B cell (primary cell): Measurements from ENCODE around the gene GRID1. TPM values are rescaled to one million over a fixed set of nuclear protein-coding genes. Genes with fewer than 3 reads are reported as not detected.

Experiments
- ATAC-seq: fragments of 200-7000 bp; cut with Tn5 transposase; one replicate; pipeline ENCODE4 v1.10.0; 2021; ENCODE audit warnings: low read depth, mild to moderate bottlenecking, moderate number of reproducible peaks, moderate library complexity
- CTCF ChIA-PET: fragments of 350-600 bp; sonication (Branson Sonifier 250); formaldehyde crosslinking; loops from one replicate; lab custom pipeline; 2021; ENCODE audit warnings: antibody characterized with exemption, inconsistent platforms; lab: Charles Lee
- POLR2A ChIA-PET: fragments of 350-600 bp; sonication (Branson Sonifier 250); formaldehyde crosslinking; loops from one replicate; lab custom pipeline; 2021; ENCODE audit warnings: antibody characterized with exemption; lab: Charles Lee
- DNase-seq: peaks from one replicate; pipeline ENCODE4 v3.0.0; 2013
- H2AFZ ChIP-seq: 2 replicates; pipeline ENCODE4 v1.6.1; 2012; ENCODE audit warnings: mild to moderate bottlenecking, low read depth, low read length; ENCODE audit not compliant: insufficient read depth, poor library complexity, severe bottlenecking
- H3K27ac ChIP-seq, 2 donors: 1 replicate in 1 of 2; 2 replicates in 1 of 2; pipeline ENCODE4 v1.5.1; 2012 to 2013; ENCODE audit warnings: low read length in 2 of 2, mild to moderate bottlenecking in 2 of 2, moderate library complexity in 1 of 2
- H3K27me3 ChIP-seq, 4 experiments: fragments of 200-600 bp in 1 of 4; sonication (generic) in 1 of 4; replicated peaks in 1 of 4; 1 replicate in 2 of 4; 2 replicates in 2 of 4; pipeline versions ENCODE4 v1.6.1 to v1.7.0; 2013 to 2016; ENCODE audit warnings: low read length in 3 of 4, mild to moderate bottlenecking in 2 of 4, mixed read lengths in 1 of 4, moderate library complexity in 1 of 4; ENCODE audit not compliant: insufficient read depth in 4 of 4, control insufficient read depth in 3 of 4; ENCODE audit errors: control extremely low read depth in 1 of 4
- H3K36me3 ChIP-seq, 2 experiments: replicated peaks in 1 of 2; 1 replicate in 1 of 2; 2 replicates in 1 of 2; pipeline versions ENCODE4 v1.6.1 to v1.7.1; 2013; ENCODE audit warnings: low read length in 1 of 2; ENCODE audit not compliant: insufficient read depth in 2 of 2, control insufficient read depth in 1 of 2; ENCODE audit errors: control extremely low read depth in 1 of 2, extremely low read depth in 1 of 2
- H3K4me1 ChIP-seq, 2 donors: fragments of 200-600 bp in 1 of 2; sonication (generic) in 1 of 2; 1 replicate in 1 of 2; 2 replicates in 1 of 2; pipeline versions ENCODE4 v1.5.1 to v1.6.1; 2013 to 2017; ENCODE audit warnings: low read length in 2 of 2; ENCODE audit not compliant: control insufficient read depth in 2 of 2, insufficient read depth in 2 of 2
- H3K4me2 ChIP-seq: replicated peaks from 2 replicates; pipeline ENCODE3; 2012; ENCODE audit warnings: mild to moderate bottlenecking, low read depth, low read length; ENCODE audit not compliant: poor library complexity, severe bottlenecking
- H3K4me3 ChIP-seq, 5 experiments: fragments of 200-600 bp in 1 of 5; sonication (generic) in 1 of 5; 1 replicate in 3 of 5; 2 replicates in 2 of 5; pipeline versions ENCODE4 v1.5.1 to v1.7.0; 2011 to 2016; ENCODE audit warnings: low read length in 4 of 5, mild to moderate bottlenecking in 4 of 5, low read depth in 2 of 5, control low read depth in 1 of 5, moderate library complexity in 1 of 5; ENCODE audit not compliant: insufficient read depth in 1 of 5; ENCODE audit errors: control extremely low read depth in 1 of 5, extremely low read depth in 1 of 5
- H3K79me2 ChIP-seq: fragments of 200-600 bp; sonication (generic); one replicate; pipeline ENCODE4 v1.6.0; 2016; ENCODE audit warnings: low read length; ENCODE audit not compliant: control insufficient read depth, insufficient read depth
- H3K9ac ChIP-seq: fragments of 200-600 bp; sonication (generic); 2 replicates; pipeline ENCODE4 v1.6.1; 2017; ENCODE audit warnings: mild to moderate bottlenecking, low read length, moderate library complexity
- H3K9me3 ChIP-seq, 3 donors: one replicate each; pipeline versions ENCODE4 v1.6.1 to v1.7.1; 2013; ENCODE audit warnings: low read length in 2 of 3; ENCODE audit not compliant: control insufficient read depth in 2 of 3, insufficient read depth in 1 of 3; ENCODE audit errors: control extremely low read depth in 1 of 3
- H4K20me1 ChIP-seq: 2 replicates; pipeline ENCODE4 v1.6.0; 2012; ENCODE audit warnings: mild to moderate bottlenecking, low read length; ENCODE audit not compliant: insufficient read depth, control insufficient read depth, poor library complexity, severe bottlenecking
- H3K27ac Mint-ChIP-seq: one replicate; pipeline ENCODE4 v1.8.0; 2021; ENCODE audit warnings: mixed read lengths
- H3K27me3 Mint-ChIP-seq: one replicate; pipeline ENCODE4 v1.8.0; 2021; ENCODE audit warnings: mixed read lengths
- H3K4me1 Mint-ChIP-seq: one replicate; pipeline ENCODE4 v1.8.0; 2021; ENCODE audit warnings: mixed read lengths
- H3K4me3 Mint-ChIP-seq: one replicate; pipeline ENCODE4 v1.8.0; 2021; ENCODE audit warnings: mixed read lengths
- H3K9me3 Mint-ChIP-seq: one replicate; pipeline ENCODE4 v1.8.0; 2022; ENCODE audit warnings: mixed read lengths; ENCODE audit not compliant: insufficient read depth
- CTCF ChIP-seq: fragments of 200-600 bp; IDR thresholded peaks from one replicate; pipeline ENCODE4 v1.8.0; 2022; ENCODE audit warnings: antibody characterized with exemption, mild to moderate bottlenecking
- EZH2 ChIP-seq: IDR thresholded peaks from 2 replicates; pipeline ENCODE4 v1.6.1; 2012; ENCODE audit warnings: borderline replicate concordance, low read depth, mild to moderate bottlenecking, moderate library complexity, low read length; ENCODE audit not compliant: insufficient read depth, poor library complexity, severe bottlenecking
- WGBS: methylation state at CpG from one replicate; pipeline ENCODE4 v1.1.5; 2013; ENCODE audit warnings: missing lambda C conversion rate; ENCODE audit not compliant: insufficient coverage; 5-methylcytosine and 5-hydroxymethylcytosine counted together
- intact Hi-C: fragments of 100-400 bp; cut with micrococcal nuclease; formaldehyde crosslinking; loops from one replicate; pipeline ENCODE4 v1.10.0; 2022
- polyA plus RNA-seq: library from polyadenylated mRNA; depleted of rRNA; stranded (reverse); fragments of >200 nt; gene quantifications from 2 replicates; pipeline ENCODE4 v1.2.3, GENCODE V29; 2012
- total RNA-seq, 2 donors: library from RNA; stranded (reverse); fragments of 120-200 nt in 1 of 2; gene quantifications; 1 replicate in 1 of 2; 2 replicates in 1 of 2; pipeline versions ENCODE4 v1.2.3 to v1.2.4, GENCODE V29; 2013 to 2022

GRID1 gene
- total and polyA plus RNA-seq, 2 donors (not counting 1 experiment from before 2014, with no cell fraction given), result not detected

- H3K4me3 Mint-ChIP-seq, result no peak overlapping the region
Observed at GRCh38 chr10:86347856-86348255, 18.7 kb downstream of the GRID1 start.

More at GRCh38 chr10:86347856-86348255, 18.7 kb downstream of the GRID1 start:
- no peak overlapping the region for H3K4me3 ChIP-seq
- no peaks in the 10 kb centered on the region for H4K20me1 ChIP-seq
- no peaks in the 10 kb centered on the region for H3K9me3 Mint-ChIP-seq
- no peaks in the 10 kb centered on the region for H3K4me1 ChIP-seq
- no peak overlapping the region for H2AFZ ChIP-seq
- no peak overlapping the region for H3K9ac ChIP-seq
- no peak for ATAC-seq
- no peak for DNase-seq
- H3K27ac Mint-ChIP-seq, result no peak overlapping the region
- no peak overlapping the region for H3K4me2 ChIP-seq
- ChIA-PET CTCF (no interaction called here), POLR2A (no interaction called here)
- H3K27ac ChIP-seq, result no peak overlapping the region
- WGBS, result 91% methylated on average over 6 of the region's 6 CpGs
- H3K27me3 Mint-ChIP-seq, result peaks cover 14% of the 10 kb centered on the region
- peaks cover 0 to 9% (median 0%) of the 10 kb centered on the region in 3 donors for H3K9me3 ChIP-seq
- H3K27me3 ChIP-seq, result peaks cover 0 to 4% (median 1%) of the 10 kb centered on the region in 4 experiments
- no peaks in the 10 kb centered on the region for H3K36me3 ChIP-seq
- no peak for TF ChIP-seq EZH2
- TF ChIP-seq CTCF, result no peak
- no peaks in the 10 kb centered on the region for H3K4me1 Mint-ChIP-seq
- intact Hi-C loops, result no loop called here
- H3K79me2 ChIP-seq, result no peaks in the 10 kb centered on the region
